Uterus (tissue), 4 donors: ENCODE results near the gene ZDHHC12. TPM values are rescaled to one million over a fixed set of nuclear protein-coding genes. Genes with fewer than 3 reads are reported as not detected.

ENCODE experiments used
- DNase-seq, 2 donors: peaks; one replicate each; pipeline ENCODE4 v3.0.0-alpha.2; 2019 to 2020
- H3K27ac ChIP-seq, 2 donors: fragments of 200-600 bp; sonication (generic); 1 replicate in 1 of 2; 2 replicates in 1 of 2; pipeline ENCODE4 v1.5.1; 2016 to 2018
- H3K27me3 ChIP-seq, 2 donors: fragments of 200-600 bp; sonication (generic); one replicate each; pipeline ENCODE4 v1.5.1; 2018 to 2019; ENCODE audit warnings: control low read depth in 1 of 2
- H3K36me3 ChIP-seq, 2 donors: fragments of 200-600 bp; sonication (generic); one replicate each; pipeline ENCODE4 v1.5.1; 2019; ENCODE audit warnings: control low read depth in 1 of 2
- H3K4me1 ChIP-seq, 2 donors: fragments of 200-600 bp; sonication (generic); one replicate each; pipeline ENCODE4 v1.5.1; 2018 to 2019; ENCODE audit warnings: control low read depth in 1 of 2
- H3K4me3 ChIP-seq, 2 donors: fragments of 200-600 bp; sonication (generic); 1 replicate in 1 of 2; 2 replicates in 1 of 2; pipeline ENCODE4 v1.5.1; 2018 to 2019; ENCODE audit warnings: mild to moderate bottlenecking in 1 of 2
- H3K9me3 ChIP-seq, 2 donors: fragments of 200-600 bp; sonication (generic); one replicate each; pipeline ENCODE4 v1.5.1; 2019; ENCODE audit warnings: control low read depth in 1 of 2
- CTCF ChIP-seq, 4 experiments: fragments of 200-600 bp in 2 of 4; fragments of 450-650 bp in 2 of 4; sonication (generic) in 2 of 4; IDR thresholded peaks; one replicate each; pipeline ENCODE4 v1.5.1; 2016 to 2019; ENCODE audit warnings: antibody characterized with exemption in 4 of 4, mild to moderate bottlenecking in 2 of 4, moderate library complexity in 1 of 4
- POLR2A ChIP-seq, 2 donors: fragments of 450-650 bp; IDR thresholded peaks; one replicate each; pipeline ENCODE4 v1.6.1; 2016; ENCODE audit warnings: antibody characterized with exemption in 2 of 2, mild to moderate bottlenecking in 1 of 2, moderate library complexity in 1 of 2
- intact Hi-C: fragments of 100-400 bp; cut with DNase I; formaldehyde crosslinking; loops from one replicate; pipeline ENCODE4 v1.15.1; 2023; ENCODE audit warnings: low total_unique reads
- total RNA-seq, 4 donors: library from RNA; depleted of rRNA in 3 of 4; stranded (reverse); fragments of >200 nt in 3 of 4; gene quantifications; one replicate each; pipeline versions ENCODE4 v1.1.0 to v1.2.4, GENCODE V29; 2014 to 2023
- donor health status: DM: yes; HTN: yes; CAD: no.

The ZDHHC12 gene
- total RNA-seq, 4 donors from 2014 or later: 0.59 to 11.7 (median 6.5) TPM

DNA sequence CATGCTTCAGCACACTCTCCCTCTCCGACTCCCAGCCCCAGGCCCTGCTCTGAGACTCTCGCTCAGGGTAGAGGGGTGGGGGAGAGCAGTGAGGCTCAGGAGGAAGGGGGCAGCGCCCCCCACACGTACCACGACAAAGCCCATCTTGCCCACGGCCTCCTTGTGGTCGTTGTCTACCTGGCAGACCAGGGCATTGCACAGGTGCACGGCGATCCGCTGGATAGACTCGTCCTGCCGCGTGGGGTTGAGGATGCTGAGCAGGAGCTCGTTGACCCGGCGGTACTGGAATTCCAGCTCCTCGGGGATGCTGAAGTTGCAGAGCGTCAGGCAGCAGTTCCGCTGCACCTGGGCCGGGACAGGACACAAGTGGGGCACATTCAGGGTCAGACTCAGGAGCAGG, 18.5 kb upstream of the ZDHHC12 start:
- intact Hi-C loops: no loop called here
- H3K36me3 ChIP-seq: no peaks in the 10 kb centered on the region
- TF ChIP-seq CTCF (IDR thresholded peaks at IDR 0.05): no peak
- TF ChIP-seq POLR2A (IDR thresholded peaks at IDR 0.05): no peak
- DNase-seq: no peak
- H3K9me3 ChIP-seq: no peaks in the 10 kb centered on the region
- H3K4me1 ChIP-seq: no peaks in the 10 kb centered on the region
- H3K27me3 ChIP-seq: no peaks in the 10 kb centered on the region
- H3K27ac ChIP-seq: no peak overlapping the region
- H3K4me3 ChIP-seq: no peak overlapping the region

- TF ChIP-seq CTCF (IDR thresholded peaks at IDR 0.05) (no peak), POLR2A (IDR thresholded peaks at IDR 0.05) (no peak)
- no peaks in the 10 kb centered on the region for H3K27me3 ChIP-seq
- H3K4me3 ChIP-seq: no peak overlapping the region
- intact Hi-C loops: no loop called here
- no peak overlapping the region for H3K27ac ChIP-seq
- no peaks in the 10 kb centered on the region for H3K4me1 ChIP-seq
- no peak for DNase-seq
- no peaks in the 10 kb centered on the region for H3K9me3 ChIP-seq
- H3K36me3 ChIP-seq: no peaks in the 10 kb centered on the region
Observed at GRCh38 chr9:128735373-128735772, 11.4 kb upstream of the ZDHHC12 start.

DNA sequence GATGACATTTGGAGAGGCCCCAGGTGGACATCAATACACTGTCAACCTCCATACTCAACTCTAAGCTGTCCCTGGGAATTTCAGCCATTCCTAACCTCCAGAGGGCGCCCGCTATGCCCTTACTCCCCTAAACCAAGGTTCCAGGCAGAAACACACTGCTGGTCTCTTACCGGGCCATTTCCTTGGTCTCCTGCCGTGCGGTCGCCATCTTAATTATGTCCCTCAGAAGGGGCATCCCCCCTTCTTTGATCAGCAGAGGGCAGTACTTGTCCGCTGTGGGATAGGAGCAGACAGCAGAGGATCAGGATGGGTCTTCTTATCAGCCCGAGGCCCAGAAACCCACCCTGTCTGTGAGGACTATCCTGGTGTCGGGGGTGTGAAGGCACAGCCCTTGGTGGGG, 9.3 kb upstream of the ZDHHC12 start:
- peak; percentile 39 to 47 for DNase-seq
- TF ChIP-seq POLR2A (IDR thresholded peaks at IDR 0.05) (no peak), CTCF (IDR thresholded peaks at IDR 0.05) (peak; percentile 7 to 51 (median 26))
- Histone ChIP-seq H3K4me3 (no peak overlapping the region), H3K4me1 (no peaks in the 10 kb centered on the region), H3K27ac (no peak overlapping the region), H3K36me3 (no peaks in the 10 kb centered on the region), H3K9me3 (no peaks in the 10 kb centered on the region), H3K27me3 (no peaks in the 10 kb centered on the region)
- intact Hi-C loops: no loop called here

- Histone ChIP-seq H3K27me3 (no peaks in the 10 kb centered on the region), H3K4me3 (no peak overlapping the region), H3K36me3 (no peaks in the 10 kb centered on the region), H3K4me1 (no peaks in the 10 kb centered on the region), H3K27ac (no peak overlapping the region), H3K9me3 (no peaks in the 10 kb centered on the region)
- no peak for TF ChIP-seq CTCF (IDR thresholded peaks at IDR 0.05)
- no peak for TF ChIP-seq POLR2A (IDR thresholded peaks at IDR 0.05)
- no peak for DNase-seq
- intact Hi-C loops: no loop called here
Observed at GRCh38 chr9:128732576-128732975, 8.6 kb upstream of the ZDHHC12 start.

- Histone ChIP-seq H3K4me3 (no peak overlapping the region), H3K27me3 (no peaks in the 10 kb centered on the region), H3K4me1 (no peaks in the 10 kb centered on the region), H3K27ac (no peak overlapping the region), H3K9me3 (no peaks in the 10 kb centered on the region), H3K36me3 (no peaks in the 10 kb centered on the region)
- TF ChIP-seq CTCF (IDR thresholded peaks at IDR 0.05) (no peak), POLR2A (IDR thresholded peaks at IDR 0.05) (no peak)
- intact Hi-C loops: no loop called here
- DNase-seq: no peak
Observed at GRCh38 chr9:128731691-128732090, 7.8 kb upstream of the ZDHHC12 start.
